ENCODE results near the gene EEF2. TPM values are rescaled to one million over a fixed set of nuclear protein-coding genes. Genes with fewer than 3 reads are reported as not detected.

Gene EEF2
- total and polyA plus RNA-seq, 4 donors, result 244 to 1,090 (median 818) TPM

DNA sequence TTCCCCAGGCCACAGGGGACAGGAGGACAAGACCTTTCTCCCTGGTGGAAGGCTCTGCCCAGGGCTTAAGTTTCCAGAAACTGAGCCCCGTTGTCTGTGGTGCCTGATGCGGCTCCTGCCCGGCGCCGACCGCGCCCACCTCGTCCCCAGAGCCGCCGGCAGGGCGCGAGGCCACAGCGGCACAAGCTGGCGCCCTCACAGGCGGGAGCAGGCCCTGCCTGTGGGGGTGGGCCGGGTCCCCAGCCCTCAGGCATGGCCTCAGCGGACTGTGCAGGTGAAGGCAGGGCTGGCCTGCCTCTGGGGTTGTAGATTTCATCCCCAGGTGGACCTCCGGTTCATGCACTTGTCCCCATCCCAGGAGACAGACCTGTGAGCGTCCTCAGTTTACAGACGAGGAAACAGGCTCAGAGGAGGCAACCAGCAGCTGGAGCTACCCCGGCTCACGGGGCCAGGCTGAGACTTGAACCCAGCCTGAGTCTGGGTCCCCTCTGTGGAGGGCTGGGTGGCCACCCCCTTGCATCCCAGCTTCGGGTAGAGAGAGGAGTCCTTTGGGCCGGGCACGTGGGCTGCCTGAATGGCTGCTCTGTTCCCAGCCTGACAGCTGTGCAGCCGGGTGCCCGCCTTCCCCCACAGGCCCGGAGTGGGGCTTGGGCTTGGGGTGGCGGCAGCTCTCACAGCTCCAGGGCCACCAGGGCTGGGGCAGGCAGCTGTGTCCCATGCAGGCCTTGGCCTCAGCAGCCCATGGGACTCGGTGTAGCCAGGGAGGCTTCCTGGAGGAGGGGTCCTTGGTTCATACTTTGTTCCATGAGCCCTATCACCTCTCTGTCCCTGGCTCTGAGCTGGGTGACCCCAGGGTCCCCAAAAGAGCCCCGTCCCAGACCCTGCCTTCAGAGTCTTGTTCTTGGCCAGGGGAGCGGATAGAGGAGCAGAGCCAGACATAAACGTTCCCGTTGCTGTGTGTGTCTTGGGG lies 49.1 kb upstream of the EEF2 start:
- H3K27ac ChIP-seq (ENCODE audit: low read depth in 1 of 2, low read length in 2 of 2), result no peak overlapping the region
- no peak overlapping the region for H3K4me3 ChIP-seq (ENCODE audit: low read depth in 1 of 3, low read length in 3 of 3)
- peaks cover 5 to 46% (median 22%) of the 10 kb centered on the region in 4 donors for H3K36me3 ChIP-seq (ENCODE audit: control insufficient read depth in 4 of 4, insufficient read depth in 3 of 4, low read depth in 1 of 4, low read length in 3 of 4)
- H3K4me1 ChIP-seq (ENCODE audit: control insufficient read depth in 4 of 4, insufficient read depth in 4 of 4, low read length in 3 of 4), result peaks cover 0 to 4% (median 0%) of the 10 kb centered on the region in 4 donors
- 89% methylated on average over 34 of the region's 34 CpGs for WGBS
- no peaks in the 10 kb centered on the region for H3K9me3 ChIP-seq (ENCODE audit: control insufficient read depth in 4 of 4, low read length in 3 of 4)
- no peak for DNase-seq (ENCODE audit: low spot score)
- no peak for TF ChIP-seq RXRA (IDR thresholded peaks at IDR 0.05)
- TF ChIP-seq RAD21 (IDR thresholded peaks at IDR 0.05), result no peak
- TF ChIP-seq, protein P1, sequence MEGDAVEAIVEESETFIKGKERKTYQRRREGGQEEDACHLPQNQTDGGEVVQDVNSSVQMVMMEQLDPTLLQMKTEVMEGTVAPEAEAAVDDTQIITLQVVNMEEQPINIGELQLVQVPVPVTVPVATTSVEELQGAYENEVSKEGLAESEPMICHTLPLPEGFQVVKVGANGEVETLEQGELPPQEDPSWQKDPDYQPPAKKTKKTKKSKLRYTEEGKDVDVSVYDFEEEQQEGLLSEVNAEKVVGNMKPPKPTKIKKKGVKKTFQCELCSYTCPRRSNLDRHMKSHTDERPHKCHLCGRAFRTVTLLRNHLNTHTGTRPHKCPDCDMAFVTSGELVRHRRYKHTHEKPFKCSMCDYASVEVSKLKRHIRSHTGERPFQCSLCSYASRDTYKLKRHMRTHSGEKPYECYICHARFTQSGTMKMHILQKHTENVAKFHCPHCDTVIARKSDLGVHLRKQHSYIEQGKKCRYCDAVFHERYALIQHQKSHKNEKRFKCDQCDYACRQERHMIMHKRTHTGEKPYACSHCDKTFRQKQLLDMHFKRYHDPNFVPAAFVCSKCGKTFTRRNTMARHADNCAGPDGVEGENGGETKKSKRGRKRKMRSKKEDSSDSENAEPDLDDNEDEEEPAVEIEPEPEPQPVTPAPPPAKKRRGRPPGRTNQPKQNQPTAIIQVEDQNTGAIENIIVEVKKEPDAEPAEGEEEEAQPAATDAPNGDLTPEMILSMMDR (IDR thresholded peaks at IDR 0.05; ENCODE audit: low read depth, low read length, missing input control), result no peak
- TF ChIP-seq SP1 (IDR thresholded peaks at IDR 0.05), result no peak
- TF ChIP-seq FOXA2 (IDR thresholded peaks at IDR 0.05), result no peak
- no peak for TF ChIP-seq NR2F2 (IDR thresholded peaks at IDR 0.05)
- H3K9ac ChIP-seq (ENCODE audit: low read depth in 1 of 2, low read length in 2 of 2), result no peak overlapping the region
- H3K27me3 ChIP-seq (ENCODE audit: control insufficient read depth in 4 of 4, insufficient read depth in 4 of 4, low read length in 3 of 4), result no peaks in the 10 kb centered on the region

DNA sequence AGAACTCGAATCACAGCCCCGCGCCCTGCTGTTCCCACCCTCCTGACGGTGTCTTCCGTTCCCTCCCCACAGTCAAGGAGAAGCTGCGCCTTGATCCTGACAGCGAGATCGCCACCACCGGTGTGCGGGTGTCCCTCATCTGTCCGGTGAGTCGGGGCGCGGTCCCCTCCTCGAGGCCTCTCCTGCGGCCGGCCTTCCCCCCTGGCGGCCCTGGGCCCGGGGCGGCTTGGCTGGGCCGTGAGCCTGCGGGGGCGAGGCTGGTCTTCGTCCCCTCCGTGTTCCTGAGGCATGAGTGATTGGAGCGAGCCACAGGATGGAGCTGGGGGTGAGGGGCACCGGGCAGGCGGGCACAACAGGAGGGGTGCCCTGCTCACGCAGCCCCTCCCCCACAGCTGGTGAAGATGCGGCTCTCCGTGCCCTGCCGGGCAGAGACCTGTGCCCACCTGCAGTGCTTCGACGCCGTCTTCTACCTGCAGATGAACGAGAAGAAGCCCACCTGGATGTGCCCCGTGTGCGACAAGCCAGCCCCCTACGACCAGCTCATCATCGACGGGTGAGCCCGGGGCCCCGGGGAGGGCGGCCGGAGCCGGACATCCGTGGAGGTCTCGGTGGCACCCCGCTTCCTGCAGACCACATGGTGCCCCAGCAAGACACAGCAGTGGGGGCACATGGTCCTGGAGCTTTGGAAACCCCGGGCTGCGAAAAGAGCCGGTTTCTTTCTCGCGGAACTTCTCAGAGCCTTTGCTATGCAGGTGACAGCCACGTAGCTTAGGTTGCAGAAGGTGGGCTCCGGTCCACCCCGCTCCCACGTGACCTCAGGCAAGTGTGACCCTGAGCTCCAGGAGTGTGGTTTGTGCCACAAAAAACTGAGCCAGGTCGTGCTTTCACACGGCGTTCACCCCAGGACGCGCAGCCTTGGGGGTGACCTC lies 48.0 kb upstream of the EEF2 start:
- H3K27ac ChIP-seq (ENCODE audit: low read depth in 1 of 2, low read length in 2 of 2), result no peak overlapping the region
- peaks cover 7 to 52% (median 25%) of the 10 kb centered on the region in 4 donors for H3K36me3 ChIP-seq (ENCODE audit: control insufficient read depth in 4 of 4, insufficient read depth in 3 of 4, low read depth in 1 of 4, low read length in 3 of 4)
- H3K4me1 ChIP-seq (ENCODE audit: control insufficient read depth in 4 of 4, insufficient read depth in 4 of 4, low read length in 3 of 4), result peaks cover 0 to 4% (median 0%) of the 10 kb centered on the region in 4 donors
- no peak for TF ChIP-seq JUND (IDR thresholded peaks at IDR 0.05)
- H3K27me3 ChIP-seq (ENCODE audit: control insufficient read depth in 4 of 4, insufficient read depth in 4 of 4, low read length in 3 of 4), result no peaks in the 10 kb centered on the region
- H3K9me3 ChIP-seq (ENCODE audit: control insufficient read depth in 4 of 4, low read length in 3 of 4), result no peaks in the 10 kb centered on the region
- H3K9ac ChIP-seq (ENCODE audit: low read depth in 1 of 2, low read length in 2 of 2), result no peak overlapping the region
- WGBS, result 89% methylated on average over 63 of the region's 63 CpGs
- no peak overlapping the region for H3K4me3 ChIP-seq (ENCODE audit: low read depth in 1 of 3, low read length in 3 of 3)
- no peak for DNase-seq (ENCODE audit: low spot score)

DNA sequence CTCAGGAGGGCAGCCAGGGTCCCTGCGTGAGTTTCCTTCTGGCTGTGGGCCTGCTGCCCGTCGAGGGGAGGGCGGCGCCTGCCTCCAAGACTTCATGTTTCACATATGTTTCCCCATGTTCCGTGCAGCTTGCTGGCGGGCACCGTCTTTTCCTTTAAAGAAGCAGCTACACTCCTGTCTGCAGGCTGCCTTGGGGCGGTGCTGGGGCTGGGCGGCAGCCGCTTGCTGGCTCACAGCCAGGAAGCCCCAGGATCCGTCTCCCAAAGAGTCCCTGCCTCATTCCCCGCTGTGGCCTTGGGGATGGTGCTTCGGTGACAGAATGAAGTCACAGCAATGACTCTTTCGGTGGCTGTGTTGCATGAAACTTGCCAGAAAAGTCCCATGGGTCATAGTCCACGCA lies 47.2 kb upstream of the EEF2 start:
- 81% methylated on average over 16 of the region's 16 CpGs for WGBS
- no peak for DNase-seq (ENCODE audit: low spot score)
- Histone ChIP-seq H3K27ac (ENCODE audit: low read depth in 1 of 2, low read length in 2 of 2) (no peak overlapping the region), H3K4me3 (ENCODE audit: low read depth in 1 of 3, low read length in 3 of 3) (no peak overlapping the region), H3K4me1 (ENCODE audit: control insufficient read depth in 4 of 4, insufficient read depth in 4 of 4, low read length in 3 of 4) (peaks cover 0 to 4% (median 0%) of the 10 kb centered on the region in 4 donors), H3K9ac (ENCODE audit: low read depth in 1 of 2, low read length in 2 of 2) (no peak overlapping the region), H3K9me3 (ENCODE audit: control insufficient read depth in 4 of 4, low read length in 3 of 4) (no peaks in the 10 kb centered on the region), H3K27me3 (ENCODE audit: control insufficient read depth in 4 of 4, insufficient read depth in 4 of 4, low read length in 3 of 4) (no peaks in the 10 kb centered on the region), H3K36me3 (ENCODE audit: control insufficient read depth in 4 of 4, insufficient read depth in 3 of 4, low read depth in 1 of 4, low read length in 3 of 4) (peaks cover 5 to 50% (median 24%) of the 10 kb centered on the region in 4 donors)
- TF ChIP-seq FOXA1 (IDR thresholded peaks at IDR 0.05) (no peak), RAD21 (IDR thresholded peaks at IDR 0.05) (no peak), HNF4A (conservative IDR thresholded peaks at IDR 0.05) (no peak), YY1 (IDR thresholded peaks at IDR 0.05) (no peak), NR2F2 (IDR thresholded peaks at IDR 0.05) (no peak), HNF4G (IDR thresholded peaks at IDR 0.05) (no peak), GABPA (IDR thresholded peaks at IDR 0.05 in 1 of 2, conservative IDR thresholded peaks at IDR 0.05 in 1 of 2) (no peak), TAF1 (conservative IDR thresholded peaks at IDR 0.05) (no peak), JUND (IDR thresholded peaks at IDR 0.05) (no peak)
- TF ChIP-seq, protein P2, sequence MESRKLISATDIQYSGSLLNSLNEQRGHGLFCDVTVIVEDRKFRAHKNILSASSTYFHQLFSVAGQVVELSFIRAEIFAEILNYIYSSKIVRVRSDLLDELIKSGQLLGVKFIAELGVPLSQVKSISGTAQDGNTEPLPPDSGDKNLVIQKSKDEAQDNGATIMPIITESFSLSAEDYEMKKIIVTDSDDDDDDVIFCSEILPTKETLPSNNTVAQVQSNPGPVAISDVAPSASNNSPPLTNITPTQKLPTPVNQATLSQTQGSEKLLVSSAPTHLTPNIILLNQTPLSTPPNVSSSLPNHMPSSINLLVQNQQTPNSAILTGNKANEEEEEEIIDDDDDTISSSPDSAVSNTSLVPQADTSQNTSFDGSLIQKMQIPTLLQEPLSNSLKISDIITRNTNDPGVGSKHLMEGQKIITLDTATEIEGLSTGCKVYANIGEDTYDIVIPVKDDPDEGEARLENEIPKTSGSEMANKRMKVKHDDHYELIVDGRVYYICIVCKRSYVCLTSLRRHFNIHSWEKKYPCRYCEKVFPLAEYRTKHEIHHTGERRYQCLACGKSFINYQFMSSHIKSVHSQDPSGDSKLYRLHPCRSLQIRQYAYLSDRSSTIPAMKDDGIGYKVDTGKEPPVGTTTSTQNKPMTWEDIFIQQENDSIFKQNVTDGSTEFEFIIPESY (IDR thresholded peaks at IDR 0.05), result no peak
- TF ChIP-seq, protein P3, sequence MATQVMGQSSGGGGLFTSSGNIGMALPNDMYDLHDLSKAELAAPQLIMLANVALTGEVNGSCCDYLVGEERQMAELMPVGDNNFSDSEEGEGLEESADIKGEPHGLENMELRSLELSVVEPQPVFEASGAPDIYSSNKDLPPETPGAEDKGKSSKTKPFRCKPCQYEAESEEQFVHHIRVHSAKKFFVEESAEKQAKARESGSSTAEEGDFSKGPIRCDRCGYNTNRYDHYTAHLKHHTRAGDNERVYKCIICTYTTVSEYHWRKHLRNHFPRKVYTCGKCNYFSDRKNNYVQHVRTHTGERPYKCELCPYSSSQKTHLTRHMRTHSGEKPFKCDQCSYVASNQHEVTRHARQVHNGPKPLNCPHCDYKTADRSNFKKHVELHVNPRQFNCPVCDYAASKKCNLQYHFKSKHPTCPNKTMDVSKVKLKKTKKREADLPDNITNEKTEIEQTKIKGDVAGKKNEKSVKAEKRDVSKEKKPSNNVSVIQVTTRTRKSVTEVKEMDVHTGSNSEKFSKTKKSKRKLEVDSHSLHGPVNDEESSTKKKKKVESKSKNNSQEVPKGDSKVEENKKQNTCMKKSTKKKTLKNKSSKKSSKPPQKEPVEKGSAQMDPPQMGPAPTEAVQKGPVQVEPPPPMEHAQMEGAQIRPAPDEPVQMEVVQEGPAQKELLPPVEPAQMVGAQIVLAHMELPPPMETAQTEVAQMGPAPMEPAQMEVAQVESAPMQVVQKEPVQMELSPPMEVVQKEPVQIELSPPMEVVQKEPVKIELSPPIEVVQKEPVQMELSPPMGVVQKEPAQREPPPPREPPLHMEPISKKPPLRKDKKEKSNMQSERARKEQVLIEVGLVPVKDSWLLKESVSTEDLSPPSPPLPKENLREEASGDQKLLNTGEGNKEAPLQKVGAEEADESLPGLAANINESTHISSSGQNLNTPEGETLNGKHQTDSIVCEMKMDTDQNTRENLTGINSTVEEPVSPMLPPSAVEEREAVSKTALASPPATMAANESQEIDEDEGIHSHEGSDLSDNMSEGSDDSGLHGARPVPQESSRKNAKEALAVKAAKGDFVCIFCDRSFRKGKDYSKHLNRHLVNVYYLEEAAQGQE (IDR thresholded peaks at IDR 0.05), result no peak
- TF ChIP-seq, protein P4, sequence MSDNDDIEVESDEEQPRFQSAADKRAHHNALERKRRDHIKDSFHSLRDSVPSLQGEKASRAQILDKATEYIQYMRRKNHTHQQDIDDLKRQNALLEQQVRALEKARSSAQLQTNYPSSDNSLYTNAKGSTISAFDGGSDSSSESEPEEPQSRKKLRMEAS (IDR thresholded peaks at IDR 0.05), result no peak
- TF ChIP-seq, protein P5, sequence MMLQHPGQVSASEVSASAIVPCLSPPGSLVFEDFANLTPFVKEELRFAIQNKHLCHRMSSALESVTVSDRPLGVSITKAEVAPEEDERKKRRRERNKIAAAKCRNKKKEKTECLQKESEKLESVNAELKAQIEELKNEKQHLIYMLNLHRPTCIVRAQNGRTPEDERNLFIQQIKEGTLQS (IDR thresholded peaks at IDR 0.05), result no peak
